Mesenteric fat pad (tissue), 1 donor: Measurements from ENCODE around the gene AP3M1. TPM values are rescaled to one million over a fixed set of nuclear protein-coding genes. Genes with fewer than 3 reads are reported as not detected.
"Not testable (repeated sequence)": the region's sequence is repeated elsewhere in the genome, so short reads cannot be mapped to it uniquely, and the experiment has no call there.

Experiments used
- DNase-seq: peaks from one replicate; pipeline ENCODE4 v3.0.0-alpha.2; 2020; ENCODE audit warnings: low spot score
- total RNA-seq: library from RNA; stranded (reverse); fragmentation: NEBNext Ultra II Directional; extraction: Animal tissue kit (Norgen Biotek cat#: 25700); gene quantifications from one replicate; pipeline ENCODE4 v1.2.1, GENCODE V29; 2021
- donor health status: DM: yes; HTN: yes; CAD: no.

AP3M1 gene
- total RNA-seq, 1 donor from 2014 or later = 34.1 TPM

- DNase-seq = no peak
Measured at GRCh38 chr10:74164716-74165529, 14.3 kb upstream of the AP3M1 start.

DNA sequence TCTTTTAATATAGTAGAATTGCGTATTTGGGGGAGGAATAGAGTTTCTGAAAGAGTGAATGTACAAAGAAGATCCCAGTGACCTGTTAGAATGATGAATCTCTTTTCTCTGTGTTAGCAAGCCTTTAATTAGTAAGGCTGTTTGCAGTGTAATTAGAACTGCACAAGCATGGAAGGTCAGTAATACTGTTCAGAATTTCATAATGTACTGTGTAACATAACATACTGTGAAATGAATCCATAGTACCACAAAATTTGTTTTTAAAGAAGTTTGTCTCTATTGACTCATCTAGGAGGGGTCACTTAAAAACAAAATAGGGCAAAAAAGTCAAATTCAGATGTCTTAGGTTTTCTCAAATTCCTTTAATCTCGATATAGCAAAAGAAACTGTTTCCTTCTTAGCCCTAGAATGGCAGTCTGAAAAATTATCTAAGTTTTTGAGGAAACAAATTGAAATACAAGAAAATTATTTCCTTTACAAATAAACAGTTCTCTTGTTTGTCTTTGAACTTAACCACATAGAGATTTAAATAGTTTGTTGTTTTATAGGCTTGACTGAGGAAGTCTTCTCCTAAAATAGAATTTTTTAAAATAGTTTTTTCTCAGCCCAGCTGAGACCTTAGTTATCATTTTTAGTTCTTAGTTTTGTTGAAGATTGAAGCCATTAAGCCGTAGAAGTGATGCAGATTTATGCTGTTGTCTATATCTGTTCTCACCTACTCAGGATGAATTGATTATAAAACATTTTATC, 12.9 kb upstream of the AP3M1 start:
- DNase-seq = no peak

GRCh38 chr10:74160013-74160412, 9.4 kb upstream of the AP3M1 start:
- DNase-seq = no peak

DNA sequence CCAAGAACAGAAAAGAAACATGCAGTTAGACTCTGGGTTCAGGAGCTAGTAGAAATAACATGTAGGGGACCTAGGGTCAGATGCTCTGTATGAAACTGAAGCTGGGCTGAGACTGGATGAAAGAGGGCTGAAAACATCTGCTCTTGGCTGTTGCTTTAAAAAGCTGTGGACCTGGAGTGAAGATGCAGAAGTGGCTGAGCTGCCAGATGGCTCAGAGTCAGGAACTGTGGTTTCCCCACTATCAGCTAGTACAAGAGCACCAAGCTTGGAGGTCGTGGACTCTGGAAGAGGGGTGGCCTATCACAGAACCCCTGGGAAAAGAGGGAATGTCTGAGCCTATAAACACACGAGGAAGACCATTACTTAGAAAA, 6.3 kb upstream of the AP3M1 start:
- DNase-seq = no peak

- DNase-seq = no peak
Measured at GRCh38 chr10:74153676-74154075, 3.0 kb upstream of the AP3M1 start.

DNA sequence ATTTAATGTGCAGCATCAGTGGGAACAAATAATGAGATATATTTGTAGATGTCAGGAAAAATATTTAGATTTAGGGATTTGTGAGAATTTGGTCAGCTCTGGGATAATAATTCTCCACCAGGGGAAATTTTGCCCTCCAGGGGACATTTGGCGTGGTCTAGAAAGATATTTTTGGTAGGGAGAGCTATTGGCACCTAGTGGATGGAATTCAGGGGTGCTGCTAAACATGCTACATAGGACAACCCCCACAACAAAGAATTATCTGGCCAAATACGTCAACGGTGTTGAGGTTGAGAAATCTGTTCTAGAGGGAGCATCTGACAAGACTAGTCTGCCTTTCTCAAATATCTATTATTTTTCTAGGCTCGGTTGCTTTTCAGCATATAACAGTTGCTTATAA, 2.5 kb upstream of the AP3M1 start:
- no peak for DNase-seq

- no peak for DNase-seq
Measured at GRCh38 chr10:74151879-74152722, 1.5 kb upstream of the AP3M1 start.

- DNase-seq = peak; percentile 99
Measured at GRCh38 chr10:74150990-74151878, 606 bp upstream of the AP3M1 start, which contains the start of gene ADK. Gene ADK, plus strand, starts transcription at chr10:74151221. Its CDS starts 58 bp downstream, at chr10:74151279.

GRCh38 chr10:74146980-74147379, 3.6 kb downstream of the AP3M1 start:
- not testable (repeated sequence) for DNase-seq

DNA sequence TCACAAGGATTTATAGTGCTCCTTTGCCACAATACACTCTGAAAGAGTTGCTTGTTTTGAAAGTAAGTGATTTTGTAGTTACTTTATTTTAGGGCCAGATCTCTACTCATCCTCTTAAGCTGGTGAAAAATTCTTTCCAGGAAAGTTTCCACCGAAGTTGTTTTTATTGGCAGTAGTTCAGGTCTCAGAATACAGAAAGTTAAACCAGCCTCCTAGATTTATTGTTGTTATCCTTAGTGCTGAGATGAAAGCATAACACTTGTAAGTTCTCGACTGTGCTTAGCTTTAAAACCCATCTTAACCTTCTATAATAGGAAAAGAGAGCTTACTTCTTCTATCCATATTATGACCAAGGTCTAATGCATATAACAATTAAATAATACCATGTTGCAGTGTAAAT, 5.5 kb downstream of the AP3M1 start:
- no peak for DNase-seq

GRCh38 chr10:74140553-74140952, 10.1 kb downstream of the AP3M1 start:
- no peak for DNase-seq

DNA sequence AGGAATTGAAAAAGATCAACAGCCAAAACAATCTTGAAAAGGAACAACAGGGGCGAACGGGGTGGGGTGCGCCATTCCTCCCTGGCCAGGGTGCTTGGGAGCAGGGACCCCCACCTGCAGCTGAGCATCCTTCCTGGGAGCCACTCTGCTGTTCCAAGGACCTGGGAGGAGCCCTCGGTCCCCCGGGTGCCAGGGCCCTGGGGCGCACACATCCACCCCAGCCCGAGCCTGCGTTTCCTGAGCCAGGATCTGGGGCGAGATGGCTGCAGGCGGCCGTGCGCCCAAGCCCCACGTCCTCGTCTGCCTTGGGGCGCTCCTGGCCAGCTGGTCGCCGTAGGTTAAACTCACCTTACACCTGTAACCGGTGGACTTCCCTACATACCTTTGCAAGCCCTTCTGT, 10.6 kb downstream of the AP3M1 start:
- DNase-seq = no peak

DNA sequence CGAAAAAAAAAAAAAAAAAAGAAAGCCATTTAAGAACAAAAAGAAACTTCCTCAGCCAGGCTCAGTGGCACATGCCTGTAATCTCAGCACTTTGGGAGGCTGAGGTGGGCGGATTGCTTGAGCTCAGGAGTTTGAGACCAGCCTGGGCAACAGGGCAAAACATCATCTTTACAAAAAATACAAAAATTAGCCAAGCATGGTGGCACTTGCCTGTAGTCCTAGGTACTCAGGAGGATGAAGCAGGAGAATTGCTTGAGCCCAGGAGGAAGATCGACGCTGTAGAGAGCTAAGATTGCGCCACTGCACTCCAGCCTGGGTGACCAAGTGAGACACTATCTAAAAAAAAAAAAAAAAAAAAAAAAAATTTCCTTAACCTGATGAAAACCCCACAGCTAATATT, 12.0 kb downstream of the AP3M1 start:
- not testable (repeated sequence) for DNase-seq

GRCh38 chr10:74137992-74138391, 12.6 kb downstream of the AP3M1 start:
- DNase-seq = no peak

GRCh38 chr10:74135452-74135851, 15.2 kb downstream of the AP3M1 start:
- no peak for DNase-seq

DNA sequence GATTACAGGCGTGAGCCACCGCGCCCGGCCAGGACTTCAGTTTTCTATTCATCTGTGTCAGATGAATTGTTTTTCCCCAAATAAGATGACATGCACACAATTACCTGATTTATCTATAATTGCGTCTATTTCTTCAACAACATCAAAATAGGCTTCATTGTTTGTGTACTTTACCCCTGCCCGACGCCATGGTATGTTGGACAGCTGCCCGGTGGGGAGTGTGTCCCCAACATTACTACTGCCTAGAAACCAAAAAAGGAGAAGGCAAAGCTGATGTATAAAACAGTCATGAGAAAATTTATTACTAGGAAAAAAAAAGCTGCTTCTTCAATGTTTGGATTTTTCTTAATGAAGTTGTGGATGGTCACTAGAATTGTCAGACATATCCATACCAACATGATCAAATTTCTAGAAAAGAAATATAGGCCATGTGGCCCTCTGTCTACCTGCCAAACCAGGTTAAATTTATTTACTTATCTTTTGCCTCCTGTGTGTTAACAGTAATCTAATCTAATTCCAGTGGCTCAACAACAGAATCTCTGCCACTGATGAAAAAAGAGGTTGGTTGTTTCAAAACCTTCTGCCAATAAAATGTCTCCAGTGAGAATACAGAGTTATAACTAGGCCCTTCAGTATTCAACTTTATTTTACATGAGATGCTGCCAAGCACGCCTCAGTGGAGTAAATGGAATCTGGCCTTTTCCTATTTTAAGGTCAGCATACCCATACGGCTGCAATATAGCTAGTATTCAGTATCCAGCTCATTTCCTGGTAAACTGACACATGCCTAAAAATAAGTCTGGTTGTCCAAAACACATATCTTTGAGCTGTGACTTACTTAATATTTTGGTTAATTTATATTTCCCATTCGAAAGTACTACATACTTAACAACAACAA, 16.5 kb downstream of the AP3M1 start:
- no peak for DNase-seq

DNA sequence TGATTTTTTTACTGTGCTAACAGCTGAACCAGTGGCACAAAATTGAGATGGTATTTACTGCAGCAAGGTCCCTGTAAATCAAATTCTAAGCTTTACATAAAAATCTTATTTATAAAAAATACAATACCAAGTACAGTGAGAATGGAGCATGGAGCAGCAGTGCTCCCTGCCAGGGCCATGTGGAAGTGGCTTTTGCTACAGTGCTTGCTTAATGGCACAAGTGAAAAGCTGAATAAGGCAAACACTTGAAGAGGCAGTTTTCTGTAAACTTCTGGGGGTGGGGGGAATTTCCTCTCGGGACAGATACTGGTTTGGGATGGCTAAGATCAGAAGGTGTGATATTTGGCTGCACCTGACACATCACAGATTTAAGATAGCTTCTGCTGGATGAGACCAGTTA, 27.5 kb downstream of the AP3M1 start:
- DNase-seq = no peak

- DNase-seq = no peak
Measured at GRCh38 chr10:74122060-74122459, 28.6 kb downstream of the AP3M1 start.

- no peak for DNase-seq
Measured at GRCh38 chr10:74121368-74121767, 29.3 kb downstream of the AP3M1 start.

DNA sequence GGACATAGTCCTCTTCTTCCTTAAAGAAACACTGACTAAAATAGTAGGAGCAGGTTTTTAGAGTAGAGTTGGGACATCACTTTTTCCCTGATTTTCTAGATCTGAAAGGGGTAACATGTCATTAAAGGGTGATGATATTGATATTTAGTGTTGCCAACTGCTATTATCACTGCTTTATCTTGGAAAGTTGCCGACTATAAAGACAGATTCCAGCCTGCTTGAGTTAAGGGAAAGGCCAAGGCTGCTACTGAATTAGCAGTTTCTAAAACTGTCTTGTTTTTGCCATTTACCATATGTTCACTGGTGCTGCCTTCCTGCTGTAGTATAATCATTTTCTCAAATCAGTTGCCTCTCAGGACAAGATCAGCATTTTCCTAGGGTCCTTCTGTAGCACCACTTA, 29.7 kb downstream of the AP3M1 start:
- DNase-seq = no peak
